ENCODE data around the gene GYPC. TPM values are rescaled to one million over a fixed set of nuclear protein-coding genes. Genes with fewer than 3 reads are reported as not detected.
A peak's percentile ranks its signal among the peaks of the same experiment; 100 is the strongest.

Gene GYPC
- total and polyA plus RNA-seq, 2 of the 4 experiments (the other 2 are of a cell fraction) = 53.4 to 96.3 TPM

DNA sequence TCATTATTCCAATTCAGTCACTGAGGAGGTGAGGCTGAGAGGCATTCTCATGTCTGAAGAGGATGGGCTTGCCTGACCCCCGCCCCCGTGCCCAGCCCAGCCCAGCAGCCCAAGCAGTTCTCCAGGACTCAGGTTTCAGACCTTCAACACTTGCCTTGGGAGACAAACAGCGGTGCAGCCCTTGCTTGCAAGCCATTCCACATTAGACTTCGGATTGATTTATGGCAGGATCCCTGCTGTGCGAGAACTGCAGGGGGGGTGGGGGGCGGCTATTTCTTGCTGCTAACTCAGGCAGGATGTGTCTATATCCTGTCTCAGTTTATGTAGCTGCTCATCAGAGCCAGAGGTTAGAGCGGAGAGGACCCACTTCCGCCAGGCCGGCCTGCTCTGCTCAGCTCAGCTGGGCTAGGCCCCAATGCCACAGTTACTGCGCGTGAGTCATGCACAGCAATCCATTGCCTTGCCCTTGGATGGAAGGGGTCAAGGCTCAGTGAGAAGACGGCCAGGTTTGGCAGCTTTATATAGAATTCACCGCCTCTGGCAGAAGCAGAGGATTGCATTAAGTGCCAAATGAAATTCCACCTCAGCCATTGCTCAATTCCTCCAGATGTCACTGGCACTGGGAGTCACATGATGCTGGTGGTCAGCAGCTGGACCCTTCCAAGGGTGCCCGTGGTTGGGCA, 1.8 kb downstream of the GYPC start:
- Histone ChIP-seq H2BK20ac (ENCODE audit: low read depth, low read length) (peak overlapping the region; percentile 85), H2BK120ac (ENCODE audit: low read depth, low read length) (peak overlapping the region; percentile 82), H3K27ac (ENCODE audit: insufficient read depth, low read length) (peak overlapping the region; percentile 91), H3K18ac (ENCODE audit: low read depth, low read length) (peak overlapping the region; percentile 22), H4K20me1 (ENCODE audit: insufficient read depth, low read length) (peaks cover 23% of the 10 kb centered on the region), H3K79me1 (ENCODE audit: low read depth in 1 of 2, low read length in 2 of 2) (peaks cover 9 to 51% of the 10 kb centered on the region in 2 experiments), H2AFZ (replicated peaks; ENCODE audit: low read length, poor library complexity) (peak overlapping the region; percentile 51), H3K9me3 (ENCODE audit: control insufficient read depth, insufficient read depth, low read length) (no peaks in the 10 kb centered on the region), H2AK9ac (replicated peaks; ENCODE audit: low read depth, low read length, poor library complexity) (peak overlapping the region; percentile 30), H4K91ac (ENCODE audit: insufficient read depth, low read depth, low read length) (peak overlapping the region; percentile 54), H3K14ac (replicated peaks; ENCODE audit: low read depth, low read length) (0 out of 2 replicates have a peak overlapping the region, but pooled peaks have one; percentile 2), H3K4me2 (ENCODE audit: low read depth, low read length) (peak overlapping the region; percentile 71), H3K4ac (ENCODE audit: low read depth, low read length) (peak overlapping the region; percentile 93), H4K5ac (ENCODE audit: low read depth, low read length) (no peak overlapping the region; the same call in 1 of the 2 replicates), H4K8ac (ENCODE audit: low read depth in 2 of 2, low read length in 2 of 2) (peak overlapping the region in 1 of 2 experiments; percentile 78; a peak in 2 of 4 replicates), H3K4me3 (ENCODE audit: insufficient read depth, low read depth, low read length) (no peak overlapping the region), H3K27me3 (ENCODE audit: control insufficient read depth, insufficient read depth, low read length) (no peaks in the 10 kb centered on the region), H3K36me3 (ENCODE audit: control insufficient read depth, insufficient read depth, low read length) (peaks cover 5% of the 10 kb centered on the region; the same call in 1 of the 2 replicates), H2BK5ac (ENCODE audit: low read depth, low read length, poor library complexity, severe bottlenecking) (peak overlapping the region; percentile 90), H3K4me1 (ENCODE audit: control insufficient read depth, insufficient read depth, low read length) (peaks cover 19% of the 10 kb centered on the region), H3K56ac (ENCODE audit: extremely low read depth, insufficient read depth, low read length) (peak overlapping the region; percentile 44; the same call in 1 of the 2 replicates), H3K9me1 (ENCODE audit: insufficient read depth, low read length) (peaks cover 7% of the 10 kb centered on the region; the same call in 1 of the 2 replicates), H3K9ac (ENCODE audit: low read depth, low read length) (peak overlapping the region; percentile 10; the same call in 1 of the 2 replicates), H2AK5ac (ENCODE audit: low read depth, low read length) (peak overlapping the region; percentile 84), H3K23ac (ENCODE audit: low read depth, low read length) (peak overlapping the region; percentile 11; the same call in 1 of the 2 replicates), H2BK15ac (ENCODE audit: low read depth, low read length) (peak overlapping the region; percentile 71; the same call in 1 of the 3 replicates)
- peak; percentile 75 for ATAC-seq (ENCODE audit: low read depth)
- peak; percentile 99 for DNase-seq
- dilution Hi-C loops (cut with HindIII; ENCODE audit: low sequenced_read_pairs, unreplicated experiment) = no loop called here
- intact Hi-C loops (cut with micrococcal nuclease) = loop anchor here (1.0 to 10.0 kb wide), 6 partner anchors 43 to 450 kb away; partner anchors contain the start of gene BIN1
- ChIA-PET CTCF (no interaction called here), POLR2A (ENCODE audit: unreplicated experiment) (interaction anchor here (0.5 kb wide), 1 partner anchor 1878 kb away, joined by 3 read pairs; no protein-coding TSS in a partner anchor)
- WGBS, 2 experiments (ENCODE audit: extremely low coverage in 2 of 2, insufficient read length in 1 of 2) = 0% methylated on average over 6 of the region's 14 CpGs; no CpG with 5 or more reads in 1 of the 2 experiments
- TF ChIP-seq MAZ (IDR thresholded peaks at IDR 0.05; ENCODE audit: borderline replicate concordance, low read depth, low read length) (peak; percentile 39; the same call in 1 of the 2 replicates), CHD1 (IDR thresholded peaks at IDR 0.05; ENCODE audit: low read depth, low read length) (no peak; the same call in 1 of the 2 replicates), RAD21 (IDR thresholded peaks at IDR 0.05; ENCODE audit: low read length) (peak; percentile 1; the same call in 1 of the 2 replicates), POLR2A (IDR thresholded peaks at IDR 0.05; ENCODE audit: low read depth, low read length) (no peak; the same call in 1 of the 2 replicates), RCOR1 (IDR thresholded peaks at IDR 0.05; ENCODE audit: insufficient replicate concordance, low read length) (peak; percentile 86), MXI1 (IDR thresholded peaks at IDR 0.05; ENCODE audit: borderline replicate concordance, low read depth, low read length) (no peak), MAFK (IDR thresholded peaks at IDR 0.05; ENCODE audit: low read depth, low read length) (no peak), BHLHE40 (IDR thresholded peaks at IDR 0.05; ENCODE audit: low read depth, low read length) (peak; percentile 74), FOS (IDR thresholded peaks at IDR 0.05; ENCODE audit: low read depth, low read length) (peak; percentile 96), CEBPB (IDR thresholded peaks at IDR 0.05; ENCODE audit: low read depth, low read length) (peak; percentile 98)
- TF ChIP-seq, protein P1, sequence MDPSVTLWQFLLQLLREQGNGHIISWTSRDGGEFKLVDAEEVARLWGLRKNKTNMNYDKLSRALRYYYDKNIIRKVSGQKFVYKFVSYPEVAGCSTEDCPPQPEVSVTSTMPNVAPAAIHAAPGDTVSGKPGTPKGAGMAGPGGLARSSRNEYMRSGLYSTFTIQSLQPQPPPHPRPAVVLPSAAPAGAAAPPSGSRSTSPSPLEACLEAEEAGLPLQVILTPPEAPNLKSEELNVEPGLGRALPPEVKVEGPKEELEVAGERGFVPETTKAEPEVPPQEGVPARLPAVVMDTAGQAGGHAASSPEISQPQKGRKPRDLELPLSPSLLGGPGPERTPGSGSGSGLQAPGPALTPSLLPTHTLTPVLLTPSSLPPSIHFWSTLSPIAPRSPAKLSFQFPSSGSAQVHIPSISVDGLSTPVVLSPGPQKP (IDR thresholded peaks at IDR 0.05; ENCODE audit: borderline replicate concordance, low read depth, low read length) = no peak
- TF ChIP-seq, protein P2, sequence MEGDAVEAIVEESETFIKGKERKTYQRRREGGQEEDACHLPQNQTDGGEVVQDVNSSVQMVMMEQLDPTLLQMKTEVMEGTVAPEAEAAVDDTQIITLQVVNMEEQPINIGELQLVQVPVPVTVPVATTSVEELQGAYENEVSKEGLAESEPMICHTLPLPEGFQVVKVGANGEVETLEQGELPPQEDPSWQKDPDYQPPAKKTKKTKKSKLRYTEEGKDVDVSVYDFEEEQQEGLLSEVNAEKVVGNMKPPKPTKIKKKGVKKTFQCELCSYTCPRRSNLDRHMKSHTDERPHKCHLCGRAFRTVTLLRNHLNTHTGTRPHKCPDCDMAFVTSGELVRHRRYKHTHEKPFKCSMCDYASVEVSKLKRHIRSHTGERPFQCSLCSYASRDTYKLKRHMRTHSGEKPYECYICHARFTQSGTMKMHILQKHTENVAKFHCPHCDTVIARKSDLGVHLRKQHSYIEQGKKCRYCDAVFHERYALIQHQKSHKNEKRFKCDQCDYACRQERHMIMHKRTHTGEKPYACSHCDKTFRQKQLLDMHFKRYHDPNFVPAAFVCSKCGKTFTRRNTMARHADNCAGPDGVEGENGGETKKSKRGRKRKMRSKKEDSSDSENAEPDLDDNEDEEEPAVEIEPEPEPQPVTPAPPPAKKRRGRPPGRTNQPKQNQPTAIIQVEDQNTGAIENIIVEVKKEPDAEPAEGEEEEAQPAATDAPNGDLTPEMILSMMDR (conservative IDR thresholded peaks at IDR 0.05; ENCODE audit: low read depth, low read length) = no peak; the same call in 1 of the 2 replicates
- TF ChIP-seq, protein P3, sequence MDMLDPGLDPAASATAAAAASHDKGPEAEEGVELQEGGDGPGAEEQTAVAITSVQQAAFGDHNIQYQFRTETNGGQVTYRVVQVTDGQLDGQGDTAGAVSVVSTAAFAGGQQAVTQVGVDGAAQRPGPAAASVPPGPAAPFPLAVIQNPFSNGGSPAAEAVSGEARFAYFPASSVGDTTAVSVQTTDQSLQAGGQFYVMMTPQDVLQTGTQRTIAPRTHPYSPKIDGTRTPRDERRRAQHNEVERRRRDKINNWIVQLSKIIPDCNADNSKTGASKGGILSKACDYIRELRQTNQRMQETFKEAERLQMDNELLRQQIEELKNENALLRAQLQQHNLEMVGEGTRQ (IDR thresholded peaks at IDR 0.05; ENCODE audit: low read depth, low read length) = peak; percentile 93
- in situ Hi-C loops (cut with MboI; ENCODE audit: low sequenced_read_pairs) = no loop called here
- no TSS peak for BruUV-seq (replicated peaks)
